Left colon (tissue), 2 donors: ENCODE measurements around the gene FAM168B. TPM values are rescaled to one million over a fixed set of nuclear protein-coding genes. Genes with fewer than 3 reads are reported as not detected.
"Not testable (repeated sequence)": the region's sequence is repeated elsewhere in the genome, so short reads cannot be mapped to it uniquely, and the experiment has no call there.

ENCODE experiments used
- ATAC-seq: fragments of 200-7000 bp; cut with Tn5 transposase; one replicate; pipeline ENCODE4 v1.9.1; 2020; ENCODE audit warnings: mild to moderate bottlenecking, moderate library complexity
- DNase-seq, 2 donors: peaks; one replicate each; pipeline ENCODE4 v3.0.0-alpha.2; 2020
- intact Hi-C, 2 donors: fragments of 100-400 bp; cut with DNase I in 1 of 2; cut with micrococcal nuclease in 1 of 2; formaldehyde crosslinking; loops; one replicate each; pipeline versions ENCODE4 v1.11.2 to v1.14.0; 2022; cut with DNase I, micrococcal nuclease
- total RNA-seq, 2 donors: library from RNA; stranded (reverse); fragmentation: NEBNext Ultra II Directional; extraction: Animal tissue kit (Norgen Biotek cat#: 25700); gene quantifications; one replicate each; pipeline ENCODE4 v1.2.1, GENCODE V29; 2021
- donor health status: DM: no; HTN: no; CAD: no.
- donor health status: DM: yes; HTN: yes; CAD: no.

Gene FAM168B
- total RNA-seq, 2 donors from 2014 or later = 83.6 to 96.3 TPM

- intact Hi-C loops = no loop called here
- ATAC-seq = peak; percentile 77
- DNase-seq = peak; percentile 86 to 93
Measured at GRCh38 chr2:131105156-131105949, 12.1 kb upstream of the FAM168B start, which contains the start of gene PLEKHB2. PLEKHB2 (plus strand) TSS chr2:131105336; CDS start chr2:131120942, 15,606 bp downstream.

- peak; percentile 70 for ATAC-seq
- intact Hi-C loops = no loop called here
Measured at GRCh38 chr2:131104487-131105155, 11.4 kb upstream of the FAM168B start.

GRCh38 chr2:131103165-131103564, 9.9 kb upstream of the FAM168B start:
- no peak for DNase-seq
- ATAC-seq = no peak
- intact Hi-C loops = no loop called here

More at GRCh38 chr2:131104487-131105155, 11.4 kb upstream of the FAM168B start:
- DNase-seq = peak in 1 of 2 donors; percentile 82

GRCh38 chr2:131094463-131095281, 1.4 kb upstream of the FAM168B start:
- ATAC-seq (no peak), DNase-seq (peak in 1 of 2 donors; percentile 29)
- intact Hi-C loops = no loop called here

GRCh38 chr2:131093696-131094462, 619 bp upstream of the FAM168B start:
- ATAC-seq = peak; percentile 66
- DNase-seq = peak; percentile 48 to 72

GRCh38 chr2:131092458-131093005, 728 bp downstream of the FAM168B start:
- ATAC-seq (peak; percentile 54), DNase-seq (no peak)
- intact Hi-C loops = no loop called here

More at GRCh38 chr2:131093696-131094462, 619 bp upstream of the FAM168B start:
- intact Hi-C loops = no loop called here

- ATAC-seq = no peak
- no peak for DNase-seq
- intact Hi-C loops = no loop called here
Measured at GRCh38 chr2:131085646-131086045, 7.6 kb downstream of the FAM168B start.

- intact Hi-C loops = no loop called here
- no peak for DNase-seq
- ATAC-seq = no peak
Measured at GRCh38 chr2:131081190-131081589, 12.1 kb downstream of the FAM168B start.

- ATAC-seq, intact Hi-C loops, DNase-seq: not testable (repeated sequence)
Measured at GRCh38 chr2:131079931-131080330, 13.3 kb downstream of the FAM168B start.

GRCh38 chr2:131077966-131078365, 15.3 kb downstream of the FAM168B start:
- no peak for ATAC-seq
- intact Hi-C loops = no loop called here

GRCh38 chr2:131077182-131077846, 15.9 kb downstream of the FAM168B start:
- intact Hi-C loops = no loop called here
- ATAC-seq = no peak
- DNase-seq = no peak

More at GRCh38 chr2:131077966-131078365, 15.3 kb downstream of the FAM168B start:
- DNase-seq = no peak

GRCh38 chr2:131076707-131077106, 16.6 kb downstream of the FAM168B start:
- no peak for DNase-seq
- no peak for ATAC-seq
- intact Hi-C loops = no loop called here

GRCh38 chr2:131075578-131075977, 17.7 kb downstream of the FAM168B start:
- ATAC-seq, DNase-seq, intact Hi-C loops: not testable (repeated sequence)

GRCh38 chr2:131068172-131068571, 25.1 kb downstream of the FAM168B start:
- intact Hi-C loops, ATAC-seq, DNase-seq: not testable (repeated sequence)

- intact Hi-C loops = no loop called here
- ATAC-seq = peak; percentile 23
Measured at GRCh38 chr2:131067465-131068125, 25.7 kb downstream of the FAM168B start.

GRCh38 chr2:131064589-131065512, 28.4 kb downstream of the FAM168B start:
- DNase-seq (no peak), ATAC-seq (no peak)
- intact Hi-C loops = no loop called here

More at GRCh38 chr2:131067465-131068125, 25.7 kb downstream of the FAM168B start:
- no peak for DNase-seq
